VCaP (cell line): ENCODE results near the gene POLR2H.

Source experiments
- H3K27ac ChIP-seq: fragments of 450-650 bp; 2 replicates; pipeline ENCODE4 v1.5.1; 2017
- CTCF ChIP-seq: fragments of 450-650 bp; conservative IDR thresholded peaks from 2 replicates; pipeline ENCODE4 v1.5.1; 2017; ENCODE audit warnings: mild to moderate bottlenecking, moderate library complexity

Gene POLR2H

GRCh38 chr3:184399410-184399809, 37.9 kb downstream of the POLR2H start:
- H3K27ac ChIP-seq = no peak overlapping the region
- TF ChIP-seq CTCF = no peak

- no peak overlapping the region for H3K27ac ChIP-seq
- TF ChIP-seq CTCF = no peak
Observed at GRCh38 chr3:184405075-184406030, 43.8 kb downstream of the POLR2H start.

- TF ChIP-seq CTCF = no peak
- H3K27ac ChIP-seq = no peak overlapping the region
Observed at GRCh38 chr3:184409331-184409926, 47.9 kb downstream of the POLR2H start.

GRCh38 chr3:184409946-184410500, 48.5 kb downstream of the POLR2H start:
- TF ChIP-seq CTCF = no peak
- no peak overlapping the region for H3K27ac ChIP-seq

- no peak overlapping the region for H3K27ac ChIP-seq
- TF ChIP-seq CTCF = no peak
Observed at GRCh38 chr3:184414418-184415202, 53.1 kb downstream of the POLR2H start.

- TF ChIP-seq CTCF = no peak
- no peak overlapping the region for H3K27ac ChIP-seq
Observed at GRCh38 chr3:184415203-184415490, 53.6 kb downstream of the POLR2H start.
